ENCODE results near the gene SLC29A4. TPM values are rescaled to one million over a fixed set of nuclear protein-coding genes. Genes with fewer than 3 reads are reported as not detected.

SLC29A4 gene
- total and polyA plus RNA-seq, 2 of the 4 experiments (the other 2 are of a cell fraction), result 2.3 to 7.6 TPM

- no peaks in the 10 kb centered on the region for H3K36me3 ChIP-seq (ENCODE audit: control insufficient read depth, insufficient read depth, low read length)
- in situ Hi-C loops (cut with MboI; ENCODE audit: low sequenced_read_pairs) (no loop called here), dilution Hi-C loops (cut with HindIII; ENCODE audit: low sequenced_read_pairs, unreplicated experiment) (no loop called here), intact Hi-C loops (cut with micrococcal nuclease) (no loop called here)
- ATAC-seq (ENCODE audit: low read depth) (no peak), DNase-seq (no peak)
- H2AK5ac ChIP-seq (ENCODE audit: low read depth, low read length), result no peak overlapping the region
- no peak overlapping the region for H3K4me2 ChIP-seq (ENCODE audit: low read depth, low read length)
- H3K4me1 ChIP-seq (ENCODE audit: control insufficient read depth, insufficient read depth, low read length), result no peaks in the 10 kb centered on the region
- H3K27me3 ChIP-seq (ENCODE audit: control insufficient read depth, insufficient read depth, low read length), result peaks cover 11% of the 10 kb centered on the region
- no peak overlapping the region for H2BK120ac ChIP-seq (ENCODE audit: low read depth, low read length)
- no peak overlapping the region for H3K4me3 ChIP-seq (ENCODE audit: insufficient read depth, low read depth, low read length)
- H3K9me1 ChIP-seq (ENCODE audit: insufficient read depth, low read length), result no peaks in the 10 kb centered on the region
- no peak overlapping the region for H4K91ac ChIP-seq (ENCODE audit: insufficient read depth, low read depth, low read length)
- H3K9me3 ChIP-seq (ENCODE audit: control insufficient read depth, insufficient read depth, low read length), result no peaks in the 10 kb centered on the region
- no TSS peak for BruUV-seq (replicated peaks)
- no peak overlapping the region for H2AFZ ChIP-seq (replicated peaks; ENCODE audit: low read length, poor library complexity)
- H3K27ac ChIP-seq (ENCODE audit: insufficient read depth, low read length), result no peak overlapping the region
- H2AK9ac ChIP-seq (replicated peaks; ENCODE audit: low read depth, low read length, poor library complexity), result no peak overlapping the region
- no peak overlapping the region for H3K14ac ChIP-seq (replicated peaks; ENCODE audit: low read depth, low read length)
- no peak overlapping the region for H2BK5ac ChIP-seq (ENCODE audit: low read depth, low read length, poor library complexity, severe bottlenecking)
- H3K56ac ChIP-seq (ENCODE audit: extremely low read depth, insufficient read depth, low read length), result no peak overlapping the region
- POLR2A ChIA-PET (ENCODE audit: unreplicated experiment), result no interaction called here
- WGBS, 2 experiments (ENCODE audit: extremely low coverage in 2 of 2, insufficient read length in 1 of 2), result no CpG with 5 or more reads among the region's 15 CpGs
- H4K20me1 ChIP-seq (ENCODE audit: insufficient read depth, low read length), result no peaks in the 10 kb centered on the region
- H4K8ac ChIP-seq (ENCODE audit: low read depth in 2 of 2, low read length in 2 of 2), result no peak overlapping the region
- H3K18ac ChIP-seq (ENCODE audit: low read depth, low read length), result no peak overlapping the region
- no peak overlapping the region for H3K4ac ChIP-seq (ENCODE audit: low read depth, low read length)
- no peaks in the 10 kb centered on the region for H3K79me1 ChIP-seq (ENCODE audit: low read depth in 1 of 2, low read length in 2 of 2)
- no peak overlapping the region for H3K9ac ChIP-seq (ENCODE audit: low read depth, low read length)
- no peak overlapping the region for H3K23ac ChIP-seq (ENCODE audit: low read depth, low read length)
- no peak for TF ChIP-seq SMC3 (IDR thresholded peaks at IDR 0.05; ENCODE audit: low read depth, low read length)
- TF ChIP-seq FOS (IDR thresholded peaks at IDR 0.05; ENCODE audit: low read depth, low read length), result no peak
- no peak for TF ChIP-seq MXI1 (IDR thresholded peaks at IDR 0.05; ENCODE audit: borderline replicate concordance, low read depth, low read length)
- no peak for TF ChIP-seq BHLHE40 (IDR thresholded peaks at IDR 0.05; ENCODE audit: low read depth, low read length)
- TF ChIP-seq POLR2A (IDR thresholded peaks at IDR 0.05; ENCODE audit: low read depth, low read length), result no peak
- TF ChIP-seq, protein P1, sequence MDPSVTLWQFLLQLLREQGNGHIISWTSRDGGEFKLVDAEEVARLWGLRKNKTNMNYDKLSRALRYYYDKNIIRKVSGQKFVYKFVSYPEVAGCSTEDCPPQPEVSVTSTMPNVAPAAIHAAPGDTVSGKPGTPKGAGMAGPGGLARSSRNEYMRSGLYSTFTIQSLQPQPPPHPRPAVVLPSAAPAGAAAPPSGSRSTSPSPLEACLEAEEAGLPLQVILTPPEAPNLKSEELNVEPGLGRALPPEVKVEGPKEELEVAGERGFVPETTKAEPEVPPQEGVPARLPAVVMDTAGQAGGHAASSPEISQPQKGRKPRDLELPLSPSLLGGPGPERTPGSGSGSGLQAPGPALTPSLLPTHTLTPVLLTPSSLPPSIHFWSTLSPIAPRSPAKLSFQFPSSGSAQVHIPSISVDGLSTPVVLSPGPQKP (IDR thresholded peaks at IDR 0.05; ENCODE audit: borderline replicate concordance, low read depth, low read length), result no peak
- no peak for TF ChIP-seq CHD1 (IDR thresholded peaks at IDR 0.05; ENCODE audit: low read depth, low read length)
- TF ChIP-seq CTCF (conservative IDR thresholded peaks at IDR 0.05; ENCODE audit: low read depth, low read length), result no peak
- TF ChIP-seq, protein P2, sequence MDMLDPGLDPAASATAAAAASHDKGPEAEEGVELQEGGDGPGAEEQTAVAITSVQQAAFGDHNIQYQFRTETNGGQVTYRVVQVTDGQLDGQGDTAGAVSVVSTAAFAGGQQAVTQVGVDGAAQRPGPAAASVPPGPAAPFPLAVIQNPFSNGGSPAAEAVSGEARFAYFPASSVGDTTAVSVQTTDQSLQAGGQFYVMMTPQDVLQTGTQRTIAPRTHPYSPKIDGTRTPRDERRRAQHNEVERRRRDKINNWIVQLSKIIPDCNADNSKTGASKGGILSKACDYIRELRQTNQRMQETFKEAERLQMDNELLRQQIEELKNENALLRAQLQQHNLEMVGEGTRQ (IDR thresholded peaks at IDR 0.05; ENCODE audit: low read depth, low read length), result no peak
- no peak overlapping the region for H2BK15ac ChIP-seq (ENCODE audit: low read depth, low read length)
- CTCF ChIA-PET, result no interaction called here
- no peak overlapping the region for H2BK20ac ChIP-seq (ENCODE audit: low read depth, low read length)
- H4K5ac ChIP-seq (ENCODE audit: low read depth, low read length), result no peak overlapping the region
Observed at GRCh38 chr7:5276611-5277010, 6.1 kb upstream of the SLC29A4 start.
